ENCODE measurements around the gene CIAPIN1.
"Not testable (repeated sequence)": the region's sequence is repeated elsewhere in the genome, so short reads cannot be mapped to it uniquely, and the experiment has no call there.

The CIAPIN1 gene

GRCh38 chr16:57476546-57477410 lies 29.6 kb upstream of the CIAPIN1 start:
- no peak for DNase-seq

- no peak for DNase-seq
Measured at GRCh38 chr16:57475711-57476339, 28.6 kb upstream of the CIAPIN1 start.

- DNase-seq = no peak
Measured at GRCh38 chr16:57474671-57475661, 27.8 kb upstream of the CIAPIN1 start.

- no peak for DNase-seq
Measured at GRCh38 chr16:57473906-57474305, 26.7 kb upstream of the CIAPIN1 start.

- DNase-seq = no peak
Measured at GRCh38 chr16:57473176-57473840, 26.1 kb upstream of the CIAPIN1 start.

GRCh38 chr16:57472665-57473060 lies 25.5 kb upstream of the CIAPIN1 start:
- no peak for DNase-seq

- DNase-seq = no peak
Measured at GRCh38 chr16:57471852-57472664, 24.9 kb upstream of the CIAPIN1 start.

- DNase-seq = no peak
Measured at GRCh38 chr16:57471209-57471608, 24.0 kb upstream of the CIAPIN1 start.

GRCh38 chr16:57470711-57471110 lies 23.5 kb upstream of the CIAPIN1 start:
- DNase-seq = no peak

- DNase-seq = no peak
Measured at GRCh38 chr16:57469917-57470470, 22.8 kb upstream of the CIAPIN1 start.

GRCh38 chr16:57469046-57469445 lies 21.9 kb upstream of the CIAPIN1 start:
- no peak for DNase-seq

- DNase-seq = no peak
Measured at GRCh38 chr16:57468346-57468745, 21.2 kb upstream of the CIAPIN1 start.

GRCh38 chr16:57464523-57464922 lies 17.3 kb upstream of the CIAPIN1 start:
- DNase-seq = no peak

- no peak for DNase-seq
Measured at GRCh38 chr16:57462978-57463362, 15.8 kb upstream of the CIAPIN1 start.

GRCh38 chr16:57462209-57462977 lies 15.2 kb upstream of the CIAPIN1 start, which contains the start of gene POLR2C:
Gene POLR2C (plus strand): TSS chr16:57462679. CDS start chr16:57462725, 46 bp downstream.
- DNase-seq = peak; percentile 71 to 86

GRCh38 chr16:57452021-57452420 lies 4.8 kb upstream of the CIAPIN1 start:
- DNase-seq = no peak

GRCh38 chr16:57446531-57447185 lies 527 bp downstream of the CIAPIN1 start:
- peak; percentile 22 to 27 for DNase-seq

- DNase-seq = no peak
Measured at GRCh38 chr16:57445510-57445909, 1.7 kb downstream of the CIAPIN1 start.

GRCh38 chr16:57444711-57445110 lies 2.5 kb downstream of the CIAPIN1 start:
- no peak for DNase-seq

- DNase-seq = not testable (repeated sequence)
Measured at GRCh38 chr16:57440551-57440950, 6.6 kb downstream of the CIAPIN1 start.

Data from SHP77 (cell line).